HTERT RPE-1 (cell line): ENCODE data around the gene DDIT4.
"Not testable (repeated sequence)": the region's sequence is repeated elsewhere in the genome, so short reads cannot be mapped to it uniquely, and the experiment has no call there.

Experiments used
- in situ Hi-C: fragments of 300-500 bp; cut with MboI; formaldehyde crosslinking; loops from 4 replicates; pipeline ENCODE4 v1.14.3; 2020; ENCODE audit warnings: low sequenced_read_pairs

Gene DDIT4, protein sequence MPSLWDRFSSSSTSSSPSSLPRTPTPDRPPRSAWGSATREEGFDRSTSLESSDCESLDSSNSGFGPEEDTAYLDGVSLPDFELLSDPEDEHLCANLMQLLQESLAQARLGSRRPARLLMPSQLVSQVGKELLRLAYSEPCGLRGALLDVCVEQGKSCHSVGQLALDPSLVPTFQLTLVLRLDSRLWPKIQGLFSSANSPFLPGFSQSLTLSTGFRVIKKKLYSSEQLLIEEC

DNA sequence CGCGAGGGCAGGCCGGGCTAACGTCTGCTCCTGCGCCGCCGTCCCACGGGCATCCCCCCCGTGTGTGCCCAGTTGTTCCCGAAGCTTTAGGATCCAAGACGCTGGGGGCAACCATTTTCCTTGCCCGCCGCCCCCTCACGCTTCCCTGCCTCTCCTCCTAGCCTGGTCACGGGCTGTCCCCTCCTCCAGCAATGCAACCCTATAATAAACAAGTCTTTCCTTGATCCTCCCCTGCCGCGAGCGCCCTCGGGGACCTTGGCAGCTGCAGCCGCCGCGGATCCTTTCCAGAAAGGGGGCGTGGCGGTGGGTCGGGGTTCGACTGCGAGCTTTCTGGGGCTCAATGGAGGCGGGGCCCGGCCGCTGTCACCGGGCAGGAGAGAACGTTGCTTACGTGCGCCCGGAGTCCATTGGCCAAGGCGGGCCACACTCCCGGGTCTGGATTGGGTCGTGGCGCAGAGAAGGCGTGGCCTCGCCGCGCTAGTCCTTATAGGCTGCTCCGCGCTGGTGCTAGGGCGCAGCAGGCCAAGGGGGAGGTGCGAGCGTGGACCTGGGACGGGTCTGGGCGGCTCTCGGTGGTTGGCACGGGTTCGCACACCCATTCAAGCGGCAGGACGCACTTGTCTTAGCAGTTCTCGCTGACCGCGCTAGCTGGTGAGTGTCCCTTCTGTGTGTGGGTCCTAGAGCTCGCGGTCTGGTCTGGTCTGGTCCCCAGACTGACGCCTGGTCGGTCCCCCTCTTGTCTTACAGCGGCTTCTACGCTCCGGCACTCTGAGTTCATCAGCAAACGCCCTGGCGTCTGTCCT lies at the start of gene DDIT4:
Gene DDIT4 (plus strand): TSS at position 515 of the 803 bp plus-strand sequence. CDS start 293 bp downstream, outside the sequence.
- in situ Hi-C loops: no loop called here

DNA sequence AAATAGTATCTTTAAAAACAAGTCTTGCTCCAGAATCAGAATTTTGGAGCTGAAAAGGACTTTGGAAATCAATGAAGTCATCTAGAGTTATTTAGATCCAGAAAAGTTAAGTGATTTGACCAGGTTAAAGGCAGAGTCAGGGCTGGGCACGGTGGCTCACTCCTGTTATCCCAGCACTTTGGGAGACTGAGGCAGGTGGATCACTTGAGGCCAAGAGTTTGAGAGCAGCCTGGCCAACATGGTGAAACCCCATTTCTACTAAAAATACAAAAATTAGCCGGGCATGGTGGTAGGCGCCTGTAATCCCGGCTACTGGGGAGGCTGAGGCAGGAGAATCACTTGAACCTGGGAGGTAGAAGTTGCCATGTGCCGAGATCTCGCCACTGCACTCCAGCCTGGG lies 49.5 kb upstream of the DDIT4 start:
- in situ Hi-C loops: not testable (repeated sequence)

DNA sequence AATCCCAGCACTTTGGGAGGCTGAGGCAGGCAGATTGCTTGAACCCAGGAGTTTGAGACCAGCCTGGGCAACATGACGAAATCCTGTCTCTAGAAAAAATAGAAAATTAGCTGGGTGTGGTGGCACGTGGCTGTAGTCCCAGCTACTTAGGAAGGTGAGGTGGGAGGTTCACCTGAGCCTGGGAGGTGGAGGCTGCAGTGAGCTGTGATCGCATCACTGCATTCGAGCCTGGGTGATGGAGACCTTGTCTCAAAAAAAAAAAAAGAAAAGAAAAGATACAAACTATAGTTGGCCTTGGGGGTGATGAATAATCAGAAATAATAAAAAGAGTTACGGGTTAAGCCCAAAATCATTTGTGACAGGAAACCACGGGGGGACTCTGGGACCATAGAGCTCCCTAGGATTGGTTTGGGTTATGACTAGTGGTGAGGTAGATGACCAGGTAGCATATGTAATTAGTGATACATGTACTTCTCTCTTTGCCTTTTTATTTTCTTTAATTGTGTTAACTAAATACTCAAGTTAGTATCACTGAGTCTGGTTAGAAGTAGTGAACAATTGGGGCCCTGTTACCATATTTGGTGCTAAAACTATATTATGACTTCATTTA lies 47.2 kb upstream of the DDIT4 start:
- in situ Hi-C loops: no loop called here

DNA sequence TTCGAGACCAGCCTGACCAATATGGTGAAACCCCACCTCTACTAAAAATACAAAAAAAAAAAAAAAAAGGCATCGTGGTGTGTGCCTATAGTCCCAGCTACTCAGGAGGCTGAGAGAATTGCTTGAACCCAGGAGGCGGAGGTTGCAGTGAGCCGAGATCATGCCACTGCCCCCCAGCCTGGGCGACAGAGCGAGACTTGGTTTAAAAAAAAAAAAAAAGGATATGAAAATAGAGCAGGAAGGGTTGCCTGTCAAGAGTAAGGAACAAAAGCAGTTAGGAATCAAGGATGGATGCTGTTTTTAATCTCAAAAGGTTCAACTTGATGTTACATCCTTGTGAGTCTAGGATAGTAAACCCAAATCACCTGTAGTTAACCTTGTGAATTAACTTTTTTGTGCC lies 45.9 kb upstream of the DDIT4 start:
- in situ Hi-C loops: no loop called here

DNA sequence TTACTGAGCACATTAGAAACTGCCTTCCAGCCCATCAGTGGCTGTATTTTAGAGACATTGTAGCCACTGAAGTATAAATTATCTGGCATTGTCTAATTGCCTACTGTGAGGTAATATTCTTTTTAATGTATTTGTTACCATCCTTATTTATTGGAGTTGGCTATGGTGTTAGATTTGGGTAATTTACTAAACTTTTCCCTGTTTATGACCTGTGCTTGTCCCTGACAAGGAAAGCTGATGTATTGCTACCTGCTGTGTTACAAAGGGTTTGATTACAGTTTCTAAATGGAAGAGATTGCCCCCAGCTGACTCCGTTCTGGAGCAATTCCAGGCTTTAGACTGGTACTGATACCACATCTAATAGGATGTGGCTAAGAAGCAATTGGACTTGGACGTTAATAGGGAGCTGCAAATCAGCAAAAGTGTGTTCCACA lies 45.4 kb upstream of the DDIT4 start:
- in situ Hi-C loops: no loop called here

DNA sequence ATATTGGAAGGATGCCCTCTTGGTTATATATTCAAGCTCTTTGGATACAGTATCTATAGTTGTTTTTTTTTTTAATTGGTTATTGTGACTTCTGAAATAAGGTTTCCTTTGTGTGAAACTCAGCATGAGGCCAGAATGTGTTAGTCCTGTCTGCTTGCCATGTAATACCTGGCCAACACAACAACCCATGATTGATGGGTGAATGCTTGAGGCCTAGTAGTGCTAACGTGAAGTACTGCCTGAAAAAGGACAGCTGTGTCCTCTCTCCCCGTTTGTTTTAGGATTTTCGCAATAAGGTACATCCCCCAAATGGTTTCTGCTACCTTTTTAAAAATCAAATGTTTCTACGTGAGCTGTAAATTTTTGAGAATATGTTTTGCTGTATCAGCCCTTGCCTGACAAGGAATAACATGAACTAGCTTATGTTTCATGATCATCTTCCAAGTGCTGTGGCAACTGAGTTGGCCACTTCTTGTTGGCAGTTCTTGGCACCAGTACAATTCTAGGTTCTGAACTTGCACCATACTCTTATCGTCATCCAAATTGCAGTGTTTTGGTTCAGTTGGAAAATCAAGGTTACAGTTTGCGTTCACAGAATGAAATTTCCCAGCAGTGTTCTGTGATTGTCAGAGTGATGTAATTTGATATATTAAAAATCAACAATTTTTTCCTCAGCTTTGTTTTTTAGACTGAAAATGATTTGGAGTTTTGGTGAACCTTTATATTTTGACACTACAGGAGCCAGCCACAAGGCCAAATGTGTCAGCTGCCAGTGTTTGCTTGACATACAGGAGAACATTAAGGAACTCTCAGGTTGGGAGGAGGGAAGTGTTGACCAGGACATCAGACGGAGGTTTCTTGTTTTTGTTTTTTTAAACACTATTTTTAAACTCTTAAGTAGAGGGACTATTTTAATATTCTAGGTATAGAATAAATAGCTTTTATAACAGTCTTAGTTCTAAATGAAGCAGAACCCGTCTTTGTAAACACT lies 44.2 kb upstream of the DDIT4 start:
- in situ Hi-C loops: no loop called here

DNA sequence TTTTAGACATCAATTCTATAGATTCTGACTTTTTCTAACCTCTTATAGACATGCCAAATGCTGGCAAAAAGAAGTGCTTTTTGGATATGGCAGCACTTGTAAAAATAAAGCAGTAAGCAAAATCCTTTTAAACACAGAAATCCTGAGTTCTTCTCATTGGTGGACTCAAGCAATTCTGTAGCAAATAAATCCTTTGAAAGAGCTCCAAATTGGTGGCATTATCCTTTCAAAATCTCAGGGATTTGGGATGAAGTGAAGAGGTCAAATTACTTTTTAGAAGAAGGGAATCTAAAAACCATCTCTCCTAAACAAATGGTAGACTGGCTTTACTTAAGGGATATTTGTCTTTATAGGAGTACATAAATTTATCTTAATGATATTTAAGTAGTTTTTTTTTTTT lies 40.1 kb upstream of the DDIT4 start:
- in situ Hi-C loops: no loop called here

DNA sequence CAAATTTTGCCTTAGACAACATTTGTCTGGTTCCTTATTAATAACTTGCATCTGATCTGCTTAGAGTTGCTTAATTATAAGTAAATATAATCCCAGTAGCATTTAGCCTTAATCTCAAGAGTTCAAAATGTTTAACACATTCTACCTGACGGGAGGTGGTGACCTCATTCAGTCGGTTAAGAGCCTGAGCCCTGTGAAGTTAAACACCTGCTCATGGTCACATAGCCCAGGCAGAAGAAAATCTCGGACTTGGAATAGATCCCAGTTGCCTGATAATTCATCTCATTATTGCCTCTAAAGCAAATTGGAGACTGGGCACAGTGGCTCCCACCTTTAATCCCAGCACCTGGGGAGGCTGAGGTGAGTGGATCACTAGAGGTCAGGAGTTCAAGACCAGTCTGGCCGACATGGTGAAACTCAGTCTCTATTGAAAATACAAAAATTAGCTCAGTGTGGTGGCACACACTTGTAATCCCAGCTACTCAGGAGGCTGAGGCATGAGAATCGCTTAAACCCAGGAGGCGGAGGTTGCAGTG lies 39.1 kb upstream of the DDIT4 start:
- in situ Hi-C loops: no loop called here

DNA sequence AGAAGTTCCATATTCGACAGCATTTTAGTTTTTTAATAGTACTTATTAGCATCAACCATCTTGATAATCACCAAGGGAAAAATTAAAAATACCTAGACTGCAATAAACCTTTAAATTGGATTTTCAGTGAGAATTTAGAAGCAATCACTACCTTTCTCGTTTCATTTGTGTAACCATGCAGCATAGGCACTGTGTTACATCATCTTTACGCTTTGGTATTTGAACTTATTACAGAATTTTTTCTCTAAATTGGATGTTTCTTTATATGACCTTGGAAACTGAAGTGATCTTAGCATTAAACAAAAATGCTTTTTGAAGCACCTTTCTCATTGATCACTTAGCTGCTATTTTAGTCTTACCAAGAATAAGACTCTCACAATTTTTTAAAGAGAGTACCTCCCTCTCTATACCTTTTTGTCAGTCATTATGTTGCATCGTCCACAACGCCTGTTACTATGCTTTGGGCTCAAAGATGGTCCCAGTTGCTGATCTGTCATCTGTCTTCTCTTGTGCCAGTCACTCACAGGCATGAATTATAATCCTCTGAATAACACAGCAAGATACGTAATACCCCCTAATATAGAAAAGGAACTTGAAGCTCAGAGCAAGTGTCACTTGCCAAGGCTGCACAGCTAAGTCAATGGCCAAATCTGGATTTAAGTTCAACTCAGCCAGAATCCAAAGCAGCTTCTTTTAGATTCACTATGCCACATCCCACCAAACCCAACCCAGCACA lies 38.0 kb upstream of the DDIT4 start:
- in situ Hi-C loops: no loop called here

DNA sequence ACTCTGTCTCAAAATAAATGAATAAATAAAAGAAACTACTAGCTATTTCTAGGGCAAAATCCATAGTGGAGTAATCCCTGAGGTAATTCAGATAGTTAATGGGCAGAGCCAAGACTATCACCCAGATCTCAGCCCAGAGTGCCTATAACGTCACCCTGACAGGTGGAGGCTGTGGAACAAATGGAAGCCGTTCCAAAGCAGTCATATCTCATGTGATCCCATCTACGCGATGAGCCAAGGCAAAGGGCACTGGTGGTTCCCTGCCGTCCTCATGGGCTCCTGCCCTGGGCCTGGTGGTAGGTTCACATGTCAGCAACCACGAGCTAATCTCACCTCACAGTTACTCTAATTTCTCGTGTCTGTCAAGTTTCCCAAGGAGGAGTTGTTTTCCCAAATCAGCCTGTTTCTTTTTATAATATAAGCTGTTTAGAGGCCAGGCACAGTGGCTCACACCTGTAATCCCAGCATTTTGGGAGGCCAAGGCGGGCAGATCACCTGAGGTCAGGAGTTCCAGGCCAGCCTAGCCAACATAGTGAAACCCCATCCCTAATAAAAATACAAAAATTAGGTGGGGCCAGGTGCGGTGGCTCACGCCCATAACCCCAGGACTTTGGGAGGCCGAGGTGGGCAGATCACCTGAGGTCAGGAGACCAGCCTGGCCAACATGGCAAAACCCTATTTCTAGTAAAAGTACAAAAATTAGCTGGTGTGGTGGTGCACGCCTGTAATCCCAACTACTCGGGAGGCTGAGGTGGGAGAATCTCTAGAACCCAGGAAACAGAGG lies 35.1 kb upstream of the DDIT4 start:
- in situ Hi-C loops: no loop called here

DNA sequence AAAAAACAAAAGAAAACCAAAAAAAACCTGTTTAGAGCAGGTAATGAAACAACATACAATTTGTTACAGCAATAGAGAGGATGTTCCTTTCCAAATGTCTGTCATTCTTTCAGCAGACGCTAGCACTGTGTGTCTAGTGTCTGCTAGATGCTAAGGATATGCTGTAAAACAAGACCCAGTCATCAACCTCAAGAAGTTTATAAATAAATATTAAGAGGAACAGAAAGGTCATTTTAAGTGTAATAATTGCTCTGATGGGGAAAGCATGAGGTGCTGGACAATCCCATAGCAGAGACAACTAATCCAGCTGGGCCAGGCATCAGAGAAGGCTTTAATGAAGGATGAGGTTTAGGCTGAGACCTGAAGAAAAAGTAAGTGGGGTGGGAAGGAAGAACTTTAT lies 34.3 kb upstream of the DDIT4 start:
- in situ Hi-C loops: no loop called here

DNA sequence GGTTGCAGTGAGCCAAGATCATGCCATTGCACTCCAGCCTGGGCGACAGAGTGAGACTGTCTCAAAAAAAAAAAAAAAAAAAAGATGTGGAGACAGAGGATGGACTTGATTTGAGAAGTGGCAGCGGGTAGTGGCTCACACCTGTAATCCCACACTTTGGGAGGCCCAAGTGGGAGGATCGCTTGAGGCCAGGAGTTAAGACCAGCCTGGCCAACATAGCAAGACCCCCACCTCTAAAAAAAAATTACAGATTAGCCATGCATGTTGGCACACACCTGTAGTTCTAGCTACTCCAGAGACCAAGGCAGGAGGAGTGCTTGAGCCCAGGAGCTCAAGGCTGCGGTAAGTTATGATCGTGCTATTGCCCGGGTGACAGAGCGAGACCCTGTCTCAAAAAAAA lies 33.4 kb upstream of the DDIT4 start:
- in situ Hi-C loops: no loop called here

DNA sequence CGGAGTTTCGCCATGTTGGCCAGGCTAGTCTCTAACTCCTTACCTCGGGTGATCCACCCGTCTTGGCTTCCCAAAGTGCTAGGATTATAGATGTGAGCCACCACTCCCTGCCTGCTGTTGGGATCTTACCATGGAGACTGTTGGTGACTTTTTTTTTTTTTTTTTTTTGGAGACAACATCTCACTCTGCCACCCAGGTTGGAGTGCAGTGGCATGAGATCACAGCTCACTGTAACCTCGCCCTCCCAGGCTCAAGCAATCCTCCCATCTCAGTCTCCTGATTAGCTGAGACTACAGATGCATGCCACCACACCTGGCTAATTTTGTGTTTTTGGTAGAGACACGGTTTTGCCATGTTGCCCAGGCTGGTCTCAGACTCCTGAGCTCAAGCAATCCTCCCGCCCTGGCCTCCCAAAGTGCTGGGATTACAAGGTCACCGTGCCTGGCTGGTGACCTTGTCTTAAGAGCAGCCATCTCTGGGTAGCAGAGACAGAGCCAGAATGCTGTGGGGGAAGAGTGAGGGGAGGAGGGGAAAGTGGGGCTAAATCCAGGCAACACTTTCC lies 32.0 kb upstream of the DDIT4 start:
- in situ Hi-C loops: no loop called here

DNA sequence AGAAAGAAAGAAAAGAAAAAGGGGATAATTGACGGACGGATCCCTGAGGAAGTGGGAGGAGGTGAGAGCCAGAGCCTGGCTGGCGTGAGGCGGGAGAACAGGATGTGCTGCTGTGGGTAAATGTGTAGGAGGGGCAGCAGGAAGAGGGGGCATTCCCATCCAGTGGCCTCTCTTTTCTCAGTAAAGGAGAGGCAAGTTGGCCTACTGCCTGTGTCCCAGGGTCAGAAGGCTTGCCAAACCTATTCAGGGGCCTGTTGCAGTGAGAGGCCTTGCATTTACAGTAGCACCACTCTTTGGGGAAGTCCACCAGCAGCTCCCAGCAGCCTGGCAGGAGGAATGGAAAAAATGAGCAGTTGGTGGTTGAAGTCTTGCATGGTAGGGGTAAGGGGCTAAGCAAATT lies 31.0 kb upstream of the DDIT4 start:
- in situ Hi-C loops: no loop called here

DNA sequence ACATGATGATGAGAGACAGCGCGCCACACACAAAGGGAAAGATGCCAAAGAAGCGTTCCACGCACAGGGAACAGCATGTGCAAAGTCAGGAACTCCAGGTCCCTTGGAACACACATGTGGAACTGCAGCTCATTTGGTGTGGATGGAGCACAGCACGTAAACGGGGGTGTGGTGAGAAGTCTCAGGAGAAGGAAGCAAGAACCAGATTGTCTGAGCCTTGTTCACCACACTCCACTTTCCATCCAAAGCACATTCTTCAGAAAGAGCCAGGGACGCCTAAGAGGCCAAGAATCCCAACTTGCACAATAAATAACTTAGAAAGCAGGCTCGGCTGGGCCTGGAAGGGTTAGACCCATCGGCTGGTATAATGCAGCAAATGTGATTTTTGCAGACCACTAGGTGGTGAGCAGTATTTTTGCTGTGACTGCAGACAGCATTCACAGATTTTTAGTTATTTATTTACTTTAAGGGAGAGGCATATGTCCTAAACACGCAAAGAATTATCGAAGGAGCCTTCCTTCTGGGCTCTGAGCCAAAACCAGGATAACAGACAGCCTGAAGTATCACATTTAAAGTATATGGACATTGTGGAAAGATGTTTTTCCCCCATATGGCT lies 29.8 kb upstream of the DDIT4 start:
- in situ Hi-C loops: no loop called here

DNA sequence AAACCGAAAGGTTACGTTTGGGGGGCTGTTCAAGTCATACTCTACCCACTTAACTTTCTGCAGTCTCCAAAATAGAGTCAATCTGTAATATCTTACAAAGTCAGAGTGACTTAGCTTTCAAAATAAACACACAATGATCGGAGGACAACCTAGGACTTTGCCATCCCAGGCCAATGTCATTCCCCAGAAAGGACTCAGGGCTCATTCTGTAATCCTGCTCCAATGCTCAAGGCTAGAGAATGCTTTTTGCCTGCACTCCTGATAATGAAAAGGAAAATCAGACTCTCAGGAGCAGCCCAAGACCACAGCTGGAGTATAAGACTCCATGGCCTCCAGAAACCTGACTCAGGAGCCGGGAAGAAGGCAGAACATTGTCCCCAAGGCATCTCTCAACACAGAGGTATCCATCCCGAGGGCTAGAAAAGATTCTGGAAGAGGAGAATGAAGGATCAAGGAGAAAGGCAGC lies 29.1 kb upstream of the DDIT4 start:
- in situ Hi-C loops: no loop called here

DNA sequence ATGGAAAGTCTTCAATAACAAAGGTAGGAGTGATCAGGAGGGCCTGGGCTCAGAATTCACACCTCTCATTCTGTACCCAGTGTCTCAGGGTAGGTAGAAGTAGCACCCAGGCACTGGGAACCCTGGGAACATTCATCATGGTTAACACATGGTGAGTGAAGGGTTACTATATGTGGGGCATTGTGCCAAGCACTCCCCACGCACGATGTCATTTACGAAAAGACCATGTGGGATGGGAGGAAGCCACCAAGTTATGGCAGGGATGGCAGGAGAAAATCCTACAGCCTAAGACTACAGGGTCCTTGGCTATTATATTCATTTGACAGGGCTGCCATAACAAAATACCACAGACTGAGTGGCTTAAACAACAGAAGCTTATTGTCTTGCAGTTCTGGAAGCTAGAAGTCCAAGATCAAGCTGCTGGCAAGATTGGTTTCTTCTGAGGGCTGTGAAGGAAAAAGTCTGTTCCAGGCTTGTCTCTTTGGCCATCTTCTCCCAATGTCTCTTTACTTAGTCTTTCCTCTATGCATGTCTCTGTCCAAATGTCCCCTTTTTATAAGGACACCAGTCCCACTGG lies 27.7 kb upstream of the DDIT4 start:
- in situ Hi-C loops: no loop called here
